Measurements from ENCODE around the gene PTPRN2.

Gene PTPRN2

GRCh38 chr7:158602905-158603772, 15.5 kb upstream of the PTPRN2 start:
- peak; percentile 69 for DNase-seq (ENCODE audit: low read depth)

- no peak for DNase-seq (ENCODE audit: low read depth)
These were observed 14.4 kb upstream of the PTPRN2 start for GRCh38 chr7:158602041-158602440.

GRCh38 chr7:158601090-158601489, 13.5 kb upstream of the PTPRN2 start:
- DNase-seq (ENCODE audit: low read depth) = no peak

- DNase-seq (ENCODE audit: low read depth) = no peak
These were observed 9.1 kb upstream of the PTPRN2 start for GRCh38 chr7:158596745-158597144.

DNA sequence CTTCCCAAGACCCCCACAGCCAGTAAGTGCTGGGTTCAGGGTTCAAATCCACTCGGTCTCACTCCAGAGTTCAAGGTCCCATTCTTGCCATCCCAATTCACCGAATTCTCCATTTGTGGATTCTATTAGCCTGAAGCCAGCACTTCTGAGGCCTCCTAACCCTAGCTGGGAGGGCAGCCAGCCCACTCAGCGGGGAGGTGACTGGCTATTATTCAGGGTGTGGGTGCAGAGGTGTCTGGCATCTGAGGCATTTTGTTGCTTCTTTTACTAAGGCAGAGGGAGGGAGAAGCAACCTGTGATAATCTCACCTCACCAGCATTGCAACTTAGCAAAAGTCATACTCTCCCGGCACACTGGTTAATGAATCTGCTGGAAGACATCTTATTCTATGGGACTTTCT, 8.7 kb upstream of the PTPRN2 start:
- DNase-seq (ENCODE audit: low read depth) = no peak

GRCh38 chr7:158595068-158595467, 7.4 kb upstream of the PTPRN2 start:
- peak; percentile 68 for DNase-seq (ENCODE audit: low read depth)

GRCh38 chr7:158592541-158592940, 4.9 kb upstream of the PTPRN2 start:
- DNase-seq (ENCODE audit: low read depth) = no peak

DNA sequence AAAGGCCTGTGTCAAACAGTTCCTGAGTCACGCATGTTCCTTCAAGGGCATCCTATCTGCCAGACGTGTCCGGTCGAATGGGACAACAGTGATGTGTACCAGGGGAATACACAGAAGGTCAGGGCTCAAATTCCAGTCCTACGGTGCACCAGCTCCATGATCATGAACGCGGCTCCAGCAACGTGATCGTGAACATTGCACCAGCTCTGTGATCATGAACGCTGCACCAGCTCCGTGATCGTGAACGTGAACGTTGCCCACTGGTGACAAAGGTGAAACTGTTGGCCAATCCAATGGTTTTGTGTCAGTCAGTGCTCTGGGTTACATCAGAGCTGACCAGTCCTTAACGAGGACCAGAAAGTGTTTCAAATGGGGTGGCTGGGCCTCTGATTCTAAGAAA, 4.3 kb upstream of the PTPRN2 start:
- no peak for DNase-seq (ENCODE audit: low read depth)

DNA sequence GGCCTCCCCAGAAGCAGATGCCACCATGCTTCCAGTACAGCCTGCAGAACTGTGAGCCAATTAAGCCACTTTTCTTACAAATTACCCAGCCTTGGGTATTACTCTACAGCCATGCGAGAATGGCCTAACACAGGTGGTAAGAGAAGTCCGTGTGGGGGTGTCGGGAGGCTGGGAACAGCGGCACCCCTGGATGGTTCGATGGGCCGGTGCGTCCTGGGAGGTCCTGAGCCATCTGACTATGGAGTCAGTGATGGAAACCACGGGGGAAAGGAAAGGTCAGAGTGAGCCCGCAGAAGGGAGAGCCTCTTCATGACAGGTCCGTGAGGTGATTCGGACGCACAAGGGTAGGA, 2.5 kb upstream of the PTPRN2 start:
- no peak for DNase-seq (ENCODE audit: low read depth)

DNA sequence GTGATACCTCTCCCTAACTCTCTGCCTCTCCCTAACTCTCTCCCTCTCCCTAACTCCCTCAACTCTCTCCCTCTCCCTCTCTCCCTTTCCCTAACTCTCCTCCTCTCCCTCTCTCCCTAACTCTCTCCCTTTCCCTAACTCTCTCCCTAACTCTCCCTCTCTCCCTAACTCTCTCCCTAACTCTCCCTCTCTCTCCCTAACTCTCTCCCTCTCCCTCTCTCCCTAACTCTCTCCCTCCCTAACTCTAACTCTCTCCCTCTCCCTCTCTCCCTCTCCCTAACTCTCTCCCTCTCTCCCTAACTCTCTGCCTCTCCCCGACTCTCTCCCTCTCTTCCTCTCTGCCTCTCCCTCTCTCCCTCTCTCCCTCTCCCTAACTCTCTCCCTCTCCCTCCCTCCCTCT, 2.0 kb upstream of the PTPRN2 start:
- DNase-seq (ENCODE audit: low read depth) = no peak

DNA sequence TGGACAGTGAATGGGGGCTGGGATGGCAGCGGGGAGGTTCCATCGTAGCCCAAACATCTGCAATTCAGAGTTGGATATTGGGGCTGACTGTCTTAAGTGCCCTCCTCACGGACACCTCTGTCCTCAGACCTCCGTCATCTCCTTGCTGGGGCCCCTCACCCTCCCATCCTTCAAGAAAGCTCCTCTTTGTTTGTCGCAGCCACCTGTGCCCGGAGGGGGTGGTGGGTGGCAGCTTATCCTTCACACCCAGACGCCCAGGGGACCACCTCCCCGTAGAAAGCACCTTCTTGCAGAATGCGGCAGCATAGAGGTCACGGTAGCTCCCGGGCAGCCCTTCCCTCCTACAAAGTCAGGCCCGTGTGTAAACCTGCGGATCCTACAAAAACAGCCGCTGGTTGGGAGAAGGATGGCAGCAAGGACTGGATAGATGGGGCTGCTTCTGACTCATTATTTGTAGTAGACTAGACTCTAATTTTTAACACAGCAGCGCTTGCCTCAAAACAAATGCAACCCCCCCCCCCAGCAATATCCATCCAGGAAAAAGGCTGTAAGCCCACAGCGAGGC, 1.3 kb upstream of the PTPRN2 start:
- DNase-seq (ENCODE audit: low read depth) = no peak

- no peak for DNase-seq (ENCODE audit: low read depth)
These were observed 658 bp upstream of the PTPRN2 start for GRCh38 chr7:158588085-158588877.

GRCh38 chr7:158586499-158587161, 993 bp downstream of the PTPRN2 start:
- DNase-seq (ENCODE audit: low read depth) = no peak

- no peak for DNase-seq (ENCODE audit: low read depth)
These were observed 1.7 kb downstream of the PTPRN2 start for GRCh38 chr7:158585721-158586498.

- DNase-seq (ENCODE audit: low read depth) = no peak
These were observed 3.2 kb downstream of the PTPRN2 start for GRCh38 chr7:158584407-158584806.

DNA sequence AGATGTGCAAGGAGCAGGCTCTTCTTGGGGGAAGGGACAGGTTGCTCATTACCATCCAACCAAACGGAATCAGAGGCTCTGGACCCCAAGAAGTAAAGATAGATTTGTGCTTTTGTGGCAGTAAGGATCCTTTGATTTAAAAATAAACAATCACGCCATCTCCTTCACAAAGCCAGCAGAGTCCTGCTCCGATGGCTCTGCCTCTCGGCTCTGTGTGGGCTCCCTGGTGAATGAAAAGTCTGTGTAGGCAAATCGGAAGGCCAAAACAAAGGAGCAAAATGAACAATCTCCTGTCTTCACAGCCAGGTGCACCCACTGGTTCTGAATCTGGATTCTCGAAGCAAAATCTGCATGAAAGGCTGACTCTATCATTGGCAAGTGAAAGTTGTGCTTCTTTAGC, 3.8 kb downstream of the PTPRN2 start:
- DNase-seq (ENCODE audit: low read depth) = no peak

DNA sequence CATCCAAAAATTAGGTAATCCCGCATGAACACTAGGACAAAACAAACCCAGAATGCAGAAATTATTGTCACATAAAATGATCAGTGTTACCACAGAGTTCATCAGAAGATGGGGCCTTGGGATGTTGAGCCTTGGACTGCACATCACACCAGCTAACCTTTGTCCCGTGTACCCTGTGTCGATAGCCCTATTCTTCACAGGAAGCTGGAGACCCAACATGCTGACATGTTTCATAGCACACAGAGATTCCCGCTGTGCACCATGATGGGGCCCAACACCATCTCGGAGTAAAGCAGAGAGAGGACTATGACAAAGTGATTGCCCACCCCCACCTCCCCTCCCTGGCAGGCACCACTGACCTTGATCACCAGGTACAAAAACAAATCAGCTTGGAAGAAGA, 4.5 kb downstream of the PTPRN2 start:
- DNase-seq (ENCODE audit: low read depth) = no peak

DNA sequence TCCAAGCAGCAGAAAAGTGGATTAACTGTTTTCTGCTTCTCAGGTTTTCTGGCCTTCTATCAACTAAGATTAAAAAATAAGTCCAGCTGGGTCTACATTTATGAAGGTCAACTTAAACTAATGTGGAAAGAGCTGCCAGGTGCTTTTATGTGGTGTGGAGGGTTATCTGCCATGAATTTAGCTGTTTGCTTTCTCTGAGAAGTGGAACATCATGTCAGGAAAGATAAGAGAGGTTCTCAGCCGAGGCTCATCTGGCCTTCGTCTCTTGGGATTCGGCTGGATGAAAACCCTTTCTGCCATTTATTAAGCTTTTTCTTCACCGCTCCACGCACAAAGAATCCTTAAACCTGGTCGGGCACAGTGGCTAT, 5.5 kb downstream of the PTPRN2 start:
- DNase-seq (ENCODE audit: low read depth) = no peak

- no peak for DNase-seq (ENCODE audit: low read depth)
These were observed 6.1 kb downstream of the PTPRN2 start for GRCh38 chr7:158581440-158582088.

- DNase-seq (ENCODE audit: low read depth) = no peak
These were observed 7.7 kb downstream of the PTPRN2 start for GRCh38 chr7:158579662-158580646.
